ENCODE results near the gene DLK1.

DLK1 gene

GRCh38 chr14:100694579-100695422 lies 31.9 kb upstream of the DLK1 start:
- no peak for DNase-seq

- no peak for DNase-seq
Observed at GRCh38 chr14:100695423-100695738, 31.3 kb upstream of the DLK1 start.

- DNase-seq: no peak
Observed at GRCh38 chr14:100696008-100696407, 30.7 kb upstream of the DLK1 start.

DNA sequence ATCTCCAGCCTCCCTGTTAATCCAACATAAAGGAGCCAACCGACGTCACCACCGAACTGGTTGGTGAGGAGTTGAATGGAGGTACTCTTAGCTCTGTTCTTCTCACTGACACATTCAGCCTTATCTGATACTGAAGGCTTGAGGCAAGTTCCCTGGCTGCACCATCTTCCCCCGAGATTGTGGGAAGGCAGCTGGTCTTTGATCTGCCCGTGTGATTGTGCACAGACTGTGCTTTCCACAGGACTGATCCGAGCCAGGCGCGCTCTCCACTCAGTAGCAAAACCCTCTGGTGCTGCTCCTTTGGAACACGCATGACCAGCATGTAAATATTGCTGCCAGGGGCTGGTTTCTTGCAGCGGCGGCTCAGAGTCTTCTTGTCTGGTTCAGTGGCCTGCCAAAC lies 30.1 kb upstream of the DLK1 start:
- no peak for DNase-seq

DNA sequence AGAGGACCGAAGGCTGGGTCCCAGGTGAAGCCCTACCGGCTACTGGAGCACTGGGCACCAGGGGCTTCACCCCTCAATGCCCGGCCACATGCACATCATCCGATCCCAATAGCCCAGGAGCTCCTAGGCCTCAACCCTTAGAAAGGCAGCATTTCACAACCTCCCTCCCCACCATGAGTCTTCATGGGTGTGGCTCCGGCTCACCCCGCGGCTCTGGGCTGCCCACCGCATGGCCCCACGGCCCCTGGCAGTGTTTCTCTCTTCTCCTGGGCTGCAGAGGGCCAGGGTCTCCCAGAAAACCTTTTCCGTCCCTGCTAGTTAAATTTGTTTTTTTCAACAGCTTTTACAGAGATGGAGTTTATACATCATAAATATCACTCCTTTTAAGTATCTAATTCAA lies 28.6 kb upstream of the DLK1 start:
- no peak for DNase-seq

- DNase-seq: no peak
Observed at GRCh38 chr14:100698666-100699448, 27.8 kb upstream of the DLK1 start.

GRCh38 chr14:100701314-100701713 lies 25.4 kb upstream of the DLK1 start:
- no peak for DNase-seq

- DNase-seq: no peak
Observed at GRCh38 chr14:100702590-100702989, 24.1 kb upstream of the DLK1 start.

GRCh38 chr14:100703386-100704220 lies 23.1 kb upstream of the DLK1 start:
- DNase-seq: no peak

GRCh38 chr14:100706200-100706599 lies 20.5 kb upstream of the DLK1 start:
- DNase-seq: no peak

GRCh38 chr14:100706860-100707259 lies 19.8 kb upstream of the DLK1 start:
- DNase-seq: no peak

- no peak for DNase-seq
Observed at GRCh38 chr14:100708425-100709288, 18.0 kb upstream of the DLK1 start.

GRCh38 chr14:100709289-100710284 lies 17.1 kb upstream of the DLK1 start:
- DNase-seq: no peak

- DNase-seq: no peak
Observed at GRCh38 chr14:100710391-100710790, 16.3 kb upstream of the DLK1 start.

- DNase-seq: no peak
Observed at GRCh38 chr14:100710826-100711462, 15.7 kb upstream of the DLK1 start.

GRCh38 chr14:100711493-100711892 lies 15.2 kb upstream of the DLK1 start:
- no peak for DNase-seq

GRCh38 chr14:100712490-100712889 lies 14.2 kb upstream of the DLK1 start:
- no peak for DNase-seq

DNA sequence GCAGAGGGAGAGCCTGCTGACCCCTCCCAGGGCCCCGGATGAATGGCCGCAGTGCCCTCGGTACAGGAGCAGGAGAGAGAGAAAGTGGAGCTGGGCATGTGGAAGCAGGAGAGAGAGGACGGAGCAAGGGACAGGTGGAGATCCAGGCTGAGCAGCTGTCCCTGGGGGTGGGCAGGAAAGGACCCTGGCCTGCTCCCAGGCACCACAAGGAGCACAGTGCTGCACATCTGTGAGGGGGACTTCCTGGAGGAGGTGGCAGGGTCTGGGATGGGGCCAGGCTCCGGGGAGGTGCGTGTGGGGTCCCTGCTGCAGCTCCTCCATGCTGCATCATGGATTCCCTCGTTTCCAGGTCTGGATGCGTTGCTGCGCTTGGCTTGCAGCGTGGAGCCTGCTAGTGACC lies 13.0 kb upstream of the DLK1 start:
- DNase-seq: no peak

DNA sequence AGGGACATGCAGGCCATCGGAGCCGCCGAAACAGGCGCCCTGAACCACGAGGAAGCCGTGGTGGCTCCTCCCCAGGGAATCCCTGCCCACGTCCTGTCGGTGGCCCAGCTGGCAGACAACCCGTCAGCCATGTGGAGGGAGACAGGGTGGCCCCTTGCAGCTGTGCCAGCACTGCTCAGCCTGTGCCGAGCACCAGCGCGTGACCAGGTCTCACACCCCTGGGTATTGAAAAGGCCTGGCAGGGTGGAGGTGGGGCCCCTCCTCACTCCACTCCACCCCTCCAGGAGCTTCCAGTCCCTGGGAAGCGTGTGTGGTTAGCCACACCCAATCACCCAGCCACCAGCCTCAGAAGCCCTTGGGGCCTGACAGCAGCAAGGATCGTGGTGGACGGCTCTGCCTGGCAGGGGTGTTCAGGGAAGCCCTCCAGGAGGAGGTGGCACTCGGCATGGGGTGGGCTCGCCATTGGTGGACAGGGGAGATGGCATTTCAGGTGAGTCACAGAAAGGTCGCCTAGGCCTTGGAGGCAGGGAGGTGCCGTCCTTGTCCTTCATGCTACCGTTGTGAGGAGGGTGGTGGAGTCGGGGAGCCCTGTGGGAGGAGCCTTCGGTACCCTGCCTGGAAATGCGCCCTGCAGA lies 12.3 kb upstream of the DLK1 start:
- no peak for DNase-seq

DNA sequence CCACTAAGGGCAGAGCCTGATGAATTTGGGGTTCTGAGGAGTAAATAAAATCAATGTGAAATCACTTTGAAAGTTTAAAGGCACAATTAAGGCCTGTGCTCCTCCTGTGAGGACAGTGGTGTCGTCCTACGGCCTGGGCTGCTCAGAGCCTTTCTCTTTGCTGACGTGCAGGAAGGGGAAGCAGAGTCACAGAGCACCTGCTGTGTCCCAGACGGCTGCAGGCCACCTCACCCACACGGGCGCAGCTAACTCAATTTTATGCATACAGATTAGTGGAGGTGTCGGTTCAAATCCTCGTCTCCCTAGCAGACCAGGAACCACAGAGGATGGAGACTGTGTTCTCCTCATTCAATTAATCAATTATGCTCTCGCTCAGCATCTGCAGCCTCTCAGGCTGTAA lies 11.4 kb upstream of the DLK1 start:
- DNase-seq: no peak
